Fibroblast of peridontal ligament (primary cell): Measurements from ENCODE around the gene TRPC4.

Experiments used
- DNase-seq: peaks from one replicate; pipeline ENCODE4 v3.0.0-alpha.2; 2010; ENCODE audit errors: extremely low read depth

TRPC4 gene

GRCh38 chr13:37716420-37717195 is 153.0 kb downstream of the TRPC4 start:
- DNase-seq = peak; percentile 40

DNA sequence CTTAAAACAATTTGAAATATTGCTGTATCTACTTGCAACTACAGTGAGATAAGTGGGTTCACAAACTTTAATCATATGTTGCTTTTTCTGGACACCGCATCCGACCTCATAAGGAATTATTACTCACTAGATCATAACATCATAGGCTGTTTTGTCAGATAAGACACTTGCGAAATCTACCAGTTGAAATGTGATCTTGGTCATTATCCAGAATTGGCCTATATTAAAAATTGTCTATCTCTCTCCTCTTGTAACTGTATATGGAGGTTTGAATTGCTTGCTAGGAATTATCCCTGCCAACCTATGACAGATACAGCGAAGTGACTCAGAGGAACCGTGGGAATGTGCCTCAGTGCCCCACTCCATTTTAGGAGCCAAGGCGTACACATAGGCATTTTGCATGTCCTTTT is 154.0 kb downstream of the TRPC4 start:
- DNase-seq = peak; percentile 64

GRCh38 chr13:37709318-37709717 is 160.3 kb downstream of the TRPC4 start:
- DNase-seq = no peak

DNA sequence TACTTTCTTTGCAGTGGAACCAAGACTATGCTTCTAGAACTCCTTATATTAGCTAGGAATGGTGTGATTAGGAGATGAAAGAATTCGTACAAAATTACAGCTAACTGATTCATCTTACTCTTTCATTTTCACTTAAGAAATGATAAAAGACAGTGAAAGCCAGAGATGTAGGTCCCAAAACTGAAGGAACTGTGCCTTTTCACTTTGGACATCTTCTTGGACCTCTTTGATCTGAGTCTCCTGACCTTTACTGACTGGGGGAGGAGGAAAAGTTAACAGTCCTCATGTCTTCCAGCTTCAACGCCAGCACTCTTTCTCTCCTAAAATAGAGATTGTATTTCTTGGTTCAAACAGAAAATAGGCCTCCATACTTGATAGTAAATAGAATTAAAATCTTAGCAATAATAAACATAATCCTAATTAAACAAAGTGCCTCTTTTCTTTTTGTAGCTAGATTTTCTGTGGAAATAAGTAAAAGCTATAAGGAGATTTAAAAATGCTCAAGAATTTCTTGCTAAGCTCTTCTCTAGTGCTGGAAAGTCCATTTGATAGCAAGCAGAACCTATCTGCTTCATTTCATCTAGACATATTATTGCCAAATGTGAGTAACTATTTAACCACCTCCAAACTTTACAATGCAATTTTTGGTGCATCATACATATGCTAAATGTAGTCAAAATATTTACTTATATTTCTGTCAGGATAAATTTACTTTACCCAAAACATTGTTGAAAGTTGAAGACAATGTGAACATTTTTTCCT is 161.7 kb downstream of the TRPC4 start:
- no peak for DNase-seq

GRCh38 chr13:37706041-37706440 is 163.5 kb downstream of the TRPC4 start:
- no peak for DNase-seq

DNA sequence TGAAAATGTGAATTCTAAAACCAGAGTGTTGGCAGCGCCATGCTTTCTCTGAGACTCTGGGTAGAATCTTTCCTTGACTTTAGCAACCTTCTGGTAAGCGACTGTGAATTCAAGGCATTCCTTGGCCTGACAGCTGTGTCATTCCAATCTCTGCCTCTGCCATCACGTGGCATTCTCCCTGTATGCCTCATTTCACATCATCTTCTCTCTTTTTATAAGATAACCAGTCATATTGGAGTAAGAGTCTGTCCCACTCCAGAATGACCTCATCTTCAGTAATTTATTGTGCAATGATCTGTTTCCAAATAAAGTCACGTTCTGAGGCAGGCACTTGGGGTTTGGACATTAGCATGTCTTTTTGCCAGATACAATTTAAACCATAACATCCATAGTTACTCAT is 167.6 kb downstream of the TRPC4 start:
- peak; percentile 99 for DNase-seq

- DNase-seq = peak; percentile 62
Measured at GRCh38 chr13:37701306-37701705, 168.3 kb downstream of the TRPC4 start.

- DNase-seq = no peak
Measured at GRCh38 chr13:37700887-37701286, 168.7 kb downstream of the TRPC4 start.

- DNase-seq = no peak
Measured at GRCh38 chr13:37695200-37695599, 174.4 kb downstream of the TRPC4 start.

- DNase-seq = no peak
Measured at GRCh38 chr13:37690361-37690760, 179.2 kb downstream of the TRPC4 start.

GRCh38 chr13:37686501-37686900 is 183.1 kb downstream of the TRPC4 start:
- DNase-seq = no peak

- DNase-seq = no peak
Measured at GRCh38 chr13:37685206-37685605, 184.4 kb downstream of the TRPC4 start.

GRCh38 chr13:37682496-37682895 is 187.1 kb downstream of the TRPC4 start:
- DNase-seq = no peak

- peak; percentile 84 for DNase-seq
Measured at GRCh38 chr13:37681281-37682032, 188.1 kb downstream of the TRPC4 start.

DNA sequence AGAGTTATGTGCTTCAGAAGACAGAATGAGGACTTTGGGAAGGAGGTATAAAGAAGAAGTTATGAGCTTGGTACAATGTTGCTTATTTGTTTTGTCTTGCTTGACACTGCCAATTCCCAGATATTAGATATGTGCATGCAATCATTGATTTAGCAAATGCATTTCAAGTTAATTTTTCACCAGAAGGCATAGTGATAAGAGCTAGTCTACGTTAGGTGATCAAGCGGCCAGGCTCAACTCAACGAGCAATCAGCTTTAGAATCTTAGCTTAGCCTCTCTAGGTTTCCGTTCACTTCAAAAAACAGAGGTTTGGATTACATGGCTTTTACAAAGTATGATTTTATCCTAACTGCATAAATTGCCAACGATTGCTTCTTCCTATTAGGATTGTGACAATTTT is 189.4 kb downstream of the TRPC4 start:
- no peak for DNase-seq

DNA sequence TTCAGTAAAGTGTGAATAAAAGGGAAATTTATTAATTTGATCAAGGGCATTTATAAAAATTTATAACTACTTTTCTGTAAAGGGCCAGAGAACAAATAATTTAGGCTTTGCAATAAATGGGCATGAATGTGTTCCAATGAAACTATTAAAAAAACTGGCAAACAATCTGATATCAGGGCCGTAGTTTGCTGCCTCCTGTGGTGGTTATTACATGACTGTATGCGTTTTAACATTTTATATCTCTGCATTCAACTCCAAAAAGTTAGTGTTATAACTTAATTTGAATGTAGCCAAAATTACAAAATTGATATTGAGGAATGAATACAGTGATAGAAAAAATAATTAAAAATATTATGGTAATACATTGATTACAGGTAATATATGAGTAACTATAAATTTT is 190.5 kb downstream of the TRPC4 start:
- no peak for DNase-seq

DNA sequence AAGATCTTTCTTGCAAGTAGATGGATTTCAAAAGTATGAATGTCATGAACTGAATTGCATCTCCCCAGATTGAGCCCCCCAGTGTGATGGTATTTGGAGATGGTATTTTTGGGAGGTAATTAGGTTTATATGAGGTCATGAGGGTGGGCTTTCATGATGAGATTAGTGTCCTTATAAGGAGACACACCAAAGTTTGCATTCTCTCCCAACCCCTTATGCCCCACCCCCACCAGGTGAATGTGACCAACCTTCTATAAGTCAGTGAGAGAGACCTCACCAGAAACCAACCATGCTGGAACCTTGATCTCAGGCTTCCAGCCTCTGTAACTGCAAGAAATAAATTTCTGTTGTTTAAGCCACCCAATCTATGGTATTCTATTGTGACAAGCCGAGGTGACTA is 199.7 kb downstream of the TRPC4 start:
- no peak for DNase-seq

GRCh38 chr13:37667702-37668101 is 201.9 kb downstream of the TRPC4 start:
- DNase-seq = no peak

GRCh38 chr13:37666036-37666435 is 203.5 kb downstream of the TRPC4 start:
- no peak for DNase-seq

DNA sequence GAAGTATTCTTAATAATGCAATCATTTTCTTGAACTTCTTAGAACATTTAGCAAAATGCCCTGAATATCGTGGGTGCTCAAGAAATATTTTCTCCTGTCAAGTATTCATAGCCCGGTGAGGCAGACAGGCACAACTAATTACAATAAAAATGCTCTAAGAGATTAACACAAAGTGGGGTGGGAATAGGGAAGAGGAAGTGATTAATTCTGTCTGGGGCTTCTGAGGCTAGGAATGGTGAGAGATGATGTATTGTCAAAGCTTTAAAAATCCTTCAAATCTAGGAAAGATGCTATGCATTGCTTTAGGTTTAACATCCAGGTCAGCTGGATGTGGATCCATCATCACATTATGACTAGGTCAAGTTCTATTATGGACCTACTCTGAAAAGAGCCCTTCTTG is 204.2 kb downstream of the TRPC4 start:
- no peak for DNase-seq

- no peak for DNase-seq
Measured at GRCh38 chr13:37663724-37664123, 205.8 kb downstream of the TRPC4 start.

GRCh38 chr13:37662624-37663023 is 206.9 kb downstream of the TRPC4 start:
- DNase-seq = no peak

DNA sequence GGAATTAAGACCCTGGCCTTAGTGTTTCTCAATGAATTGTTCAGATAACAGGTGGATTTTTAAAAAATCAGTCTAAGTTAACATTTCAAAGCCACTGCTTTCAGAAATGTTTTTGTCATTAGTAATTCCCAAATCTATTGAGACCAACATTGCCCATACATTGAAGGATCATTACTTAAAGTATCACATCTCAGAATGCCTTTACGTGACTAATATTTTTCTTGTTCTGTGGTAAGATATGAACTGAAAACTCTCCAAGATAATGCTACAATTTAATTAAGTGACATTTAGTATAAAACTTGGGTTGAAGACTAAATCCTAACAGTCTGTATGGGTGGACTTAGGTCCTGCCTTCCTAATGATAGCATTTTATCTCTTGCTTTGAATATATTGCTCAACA is 211.6 kb downstream of the TRPC4 start:
- DNase-seq = no peak
